K562 (cell line): ENCODE data around the gene FOXS1. TPM values are rescaled to one million over a fixed set of nuclear protein-coding genes. Genes with fewer than 3 reads are reported as not detected.

Experiments
- ATAC-seq: fragments of 200-7000 bp; cut with Tn5 transposase; 3 replicates; pipeline ENCODE4 v1.9.1; 2020; ENCODE audit warnings: moderate library complexity
- BruUV-seq: library from RNA; stranded (reverse); fragments of 400-500 nt; replicated peaks from 2 replicates; lab custom pipeline; 2021; lab: Mats Ljungman, UMichigan
- CTCF ChIA-PET: fragments of 300-600 bp; formaldehyde crosslinking; extraction: SDS; loops from one replicate; lab custom pipeline; 2021; ENCODE audit warnings: low intra/inter-chr PET ratio; lab: Yijun Ruan, JAX
- POLR2A ChIA-PET: fragments of 300-600, 350-650 bp; sonication (Branson Sonifier 250); formaldehyde crosslinking; extraction: SDS; loops from one replicate; lab custom pipeline; 2021; ENCODE audit warnings: antibody characterized with exemption, inconsistent platforms; lab: Yijun Ruan, JAX
- DNase-seq, 4 experiments: peaks; one replicate each; pipeline versions ENCODE4 v3.0.0 to v3.0.0-alpha.2; 2011 to 2018; ENCODE audit warnings: low spot score in 3 of 4, mixed read lengths in 3 of 4; ENCODE audit errors: extremely low read depth in 1 of 4
- FAIRE-seq: peaks from 2 replicates; lab custom pipeline; 2011; peaks lifted over from hg19 to GRCh38; lab: Jason Lieb, UNC
- H2AFZ ChIP-seq: 2 replicates; pipeline ENCODE4 v1.6.0; 2011; ENCODE audit warnings: low read depth, low read length, control low read depth, inconsistent platforms
- H3K27ac ChIP-seq: fragments of 200-600 bp; 3 replicates; pipeline ENCODE4 v1.8.0; 2011; ENCODE audit warnings: low read depth, mild to moderate bottlenecking, control low read depth, inconsistent platforms, low read length, moderate library complexity, mixed read lengths; ENCODE audit errors: extremely low read depth
- H3K27me3 ChIP-seq, 2 experiments: fragments of 300-600 bp in 1 of 2; 2 replicates in 1 of 2; 3 replicates in 1 of 2; pipeline versions ENCODE4 v1.6.0 to v1.8.0; 2011; ENCODE audit warnings: inconsistent platforms in 2 of 2, low read length in 2 of 2, mild to moderate bottlenecking in 1 of 2, mixed read lengths in 1 of 2, moderate library complexity in 1 of 2; ENCODE audit not compliant: control insufficient read depth in 2 of 2, insufficient read depth in 2 of 2
- H3K36me3 ChIP-seq: fragments of 300-600 bp; 3 replicates; pipeline ENCODE4 v1.8.0; 2011; ENCODE audit warnings: mild to moderate bottlenecking, low read length, inconsistent platforms; ENCODE audit not compliant: control insufficient read depth, insufficient read depth
- H3K4me1 ChIP-seq, 2 experiments: fragments of 200-600 bp in 1 of 2; replicated peaks in 1 of 2; 2 replicates in 1 of 2; 3 replicates in 1 of 2; pipeline versions ENCODE4 v1.5.1 to v1.8.0; 2011; ENCODE audit warnings: inconsistent platforms in 2 of 2, low read length in 2 of 2, mild to moderate bottlenecking in 1 of 2, mixed read lengths in 1 of 2, moderate library complexity in 1 of 2; ENCODE audit not compliant: control insufficient read depth in 2 of 2, insufficient read depth in 2 of 2
- H3K4me2 ChIP-seq: 2 replicates; pipeline ENCODE4 v1.6.1; 2011; ENCODE audit warnings: low read length, control low read depth, inconsistent platforms, mixed read lengths; ENCODE audit not compliant: insufficient read depth
- H3K4me3 ChIP-seq: fragments of 200-600 bp; sonication (generic), shearing (Covaris generic); 2 replicates; pipeline ENCODE4 v1.5.1; 2016; ENCODE audit warnings: control low read depth, inconsistent platforms
- H3K79me2 ChIP-seq: fragments of 200-600 bp; 3 replicates; pipeline ENCODE4 v1.8.0; 2011; ENCODE audit warnings: low read length, inconsistent platforms; ENCODE audit not compliant: control insufficient read depth, insufficient read depth
- H3K9ac ChIP-seq, 2 experiments: 2 replicates each; pipeline versions ENCODE4 v1.6.0 to v1.6.1; 2011; ENCODE audit warnings: low read depth in 2 of 2, low read length in 2 of 2, control low read depth in 1 of 2, inconsistent platforms in 1 of 2, mild to moderate bottlenecking in 1 of 2, mixed read lengths in 1 of 2; ENCODE audit not compliant: insufficient read depth in 1 of 2
- H3K9me1 ChIP-seq: one replicate; pipeline ENCODE4 v1.6.0; 2011; ENCODE audit warnings: inconsistent platforms, mild to moderate bottlenecking, low read length, moderate library complexity; ENCODE audit not compliant: control insufficient read depth, insufficient read depth
- H3K9me3 ChIP-seq: replicated peaks from 2 replicates; pipeline ENCODE4 v1.5.1; 2011; ENCODE audit warnings: low read depth, low read length, inconsistent platforms; ENCODE audit not compliant: control insufficient read depth, insufficient read depth
- H4K20me1 ChIP-seq: replicated peaks from 2 replicates; pipeline ENCODE4 v1.6.1; 2011; ENCODE audit warnings: low read length, inconsistent platforms, mixed read lengths; ENCODE audit not compliant: control insufficient read depth, insufficient read depth
- CHD4 ChIP-seq: fragments of 200-600 bp; sonication (generic); IDR thresholded peaks from 3 replicates; pipeline ENCODE4 v1.6.1; 2012; ENCODE audit warnings: low read depth, mild to moderate bottlenecking, mixed read lengths, low read length, inconsistent platforms; ENCODE audit not compliant: insufficient read depth, insufficient replicate concordance, poor library complexity, severe bottlenecking
- GATAD2A ChIP-seq: fragments of 450-650 bp; IDR thresholded peaks from 2 replicates; pipeline ENCODE4 v1.6.1; 2017
- MCM2 ChIP-seq: fragments of 450-650 bp; IDR thresholded peaks from 2 replicates; pipeline ENCODE4 v1.6.1; 2017; ENCODE audit warnings: low read depth, mild to moderate bottlenecking
- POLR2A ChIP-seq: fragments of 450-650 bp; conservative IDR thresholded peaks from 2 replicates; pipeline ENCODE4 v1.6.1; 2016
- PURB ChIP-seq: sonication (generic); formaldehyde crosslinking; IDR thresholded peaks from 2 replicates; pipeline ENCODE4 v1.9.0; 2021; ENCODE audit warnings: low read depth, mild to moderate bottlenecking, missing genetic modification reagents
- XRCC5 ChIP-seq: fragments of 200-400 bp; formaldehyde crosslinking; IDR thresholded peaks from 2 replicates; pipeline ENCODE4 v1.6.1; 2017; ENCODE audit warnings: low read depth, mild to moderate bottlenecking, low read length
- ZC3H8 ChIP-seq: fragments of 450-650 bp; IDR thresholded peaks from 2 replicates; pipeline ENCODE4 v1.6.1; 2017
- ZNF707 ChIP-seq: fragments of 250-450 bp; sonication (Bioruptor Pico); conservative IDR thresholded peaks from 2 replicates; pipeline ENCODE4 v1.8.0; 2022; ENCODE audit warnings: inconsistent platforms, mild to moderate bottlenecking, moderate library complexity
- whole genome bisulfite sequencing: fragments of 100-300 bp; shearing (Covaris generic); methylation state at CpG from one replicate; pipeline ENCODE4 v1.1.6; 2016; ENCODE audit warnings: low coverage, mixed read lengths; ENCODE audit not compliant: insufficient coverage; ENCODE audit errors: missing lambda C conversion rate; 5-methylcytosine and 5-hydroxymethylcytosine counted together
- in situ Hi-C: fragments of 300-500 bp; cut with MboI; formaldehyde crosslinking; loops from 4 replicates; pipeline ENCODE4 v1.15.0; 2018; ENCODE audit warnings: inconsistent platforms, mixed read lengths
- intact Hi-C: fragments of 100-400 bp; cut with micrococcal nuclease; formaldehyde crosslinking; loops from 2 replicates; pipeline ENCODE4 v1.14.2; 2022
- polyA plus RNA-seq, 8 experiments: library from polyadenylated mRNA; depleted of rRNA in 4 of 8; stranded (reverse) in 5 of 8; unstranded in 3 of 8; fragments of >200 nt; fragmentation: Nextera tagmentation in 2 of 8; fragmentation: Illumina TruSeq in 1 of 8; extraction: Ambion mirVana in 2 of 8; extraction: Trizol in 1 of 8; gene quantifications; 2 replicates each; pipeline versions ENCODE4 v1.2.1 to v1.2.3, GENCODE V29; 2011 to 2014; ENCODE audit warnings: inconsistent platforms in 1 of 8, missing spikeins in 1 of 8
- total RNA-seq, 7 experiments: library from RNA; depleted of rRNA in 6 of 7; stranded (reverse); fragments of >200 nt in 6 of 7; fragmentation: Illumina TruSeq in 2 of 7; extraction: Trizol in 2 of 7; gene quantifications; 2 replicates each; pipeline versions ENCODE4 v1.2.1 to v1.2.3, GENCODE V29; 2011 to 2021; ENCODE audit warnings: low replicate concordance in 1 of 7
- TF ChIP-seq, protein P1 (sequence below), 2 experiments: IDR thresholded peaks in 1 of 2; conservative IDR thresholded peaks in 1 of 2; 2 replicates each; pipeline ENCODE4 v1.6.1; 2016; ENCODE audit warnings: low read depth in 2 of 2, mild to moderate bottlenecking in 1 of 2, missing compliant biosample characterization in 1 of 2, missing genetic modification characterization in 1 of 2, moderate library complexity in 1 of 2
- TF ChIP-seq, protein P2 (sequence below): IDR thresholded peaks from 2 replicates; pipeline ENCODE4 v1.6.1; 2011; ENCODE audit warnings: borderline replicate concordance, low read depth, mild to moderate bottlenecking, moderate library complexity, low read length; ENCODE audit not compliant: insufficient read depth, poor library complexity, severe bottlenecking
- TF ChIP-seq, protein P3 (sequence below): sonication (generic); formaldehyde crosslinking; IDR thresholded peaks from 2 replicates; pipeline ENCODE4 v1.8.0; 2022; ENCODE audit warnings: mild to moderate bottlenecking, missing genetic modification reagents
- TF ChIP-seq, protein P4 (sequence below), 2 experiments: fragments of 450-650 bp; IDR thresholded peaks; 2 replicates each; pipeline ENCODE4 v1.6.1; 2016

Gene FOXS1
- total and polyA plus RNA-seq, 9 of the 15 experiments (the other 6 are each of a cell fraction or from before 2014, with no cell fraction given) = not detected

DNA sequence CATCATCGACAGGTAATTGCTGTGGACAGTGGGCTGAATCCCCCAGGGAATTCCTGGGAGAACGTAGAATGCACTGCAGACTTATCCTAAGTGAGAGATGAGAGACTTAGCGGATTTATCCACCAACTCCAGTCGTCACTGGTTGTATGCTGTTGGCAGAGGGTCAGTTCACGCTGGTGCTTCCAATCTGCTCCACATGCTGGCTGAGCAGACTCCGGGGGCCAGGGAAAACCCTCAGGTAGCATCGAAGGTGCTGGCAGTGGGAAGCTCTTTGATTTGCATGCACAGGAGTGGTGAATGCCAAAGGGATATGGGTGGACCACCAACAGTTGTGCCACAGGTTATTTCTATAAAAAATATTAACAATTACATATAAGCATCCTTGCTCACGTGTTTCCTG is 45.2 kb upstream of the FOXS1 start:
- H2AFZ ChIP-seq = no peak overlapping the region
- intact Hi-C loops = no loop called here
- no peak for TF ChIP-seq GATAD2A
- TF ChIP-seq, protein P1, sequence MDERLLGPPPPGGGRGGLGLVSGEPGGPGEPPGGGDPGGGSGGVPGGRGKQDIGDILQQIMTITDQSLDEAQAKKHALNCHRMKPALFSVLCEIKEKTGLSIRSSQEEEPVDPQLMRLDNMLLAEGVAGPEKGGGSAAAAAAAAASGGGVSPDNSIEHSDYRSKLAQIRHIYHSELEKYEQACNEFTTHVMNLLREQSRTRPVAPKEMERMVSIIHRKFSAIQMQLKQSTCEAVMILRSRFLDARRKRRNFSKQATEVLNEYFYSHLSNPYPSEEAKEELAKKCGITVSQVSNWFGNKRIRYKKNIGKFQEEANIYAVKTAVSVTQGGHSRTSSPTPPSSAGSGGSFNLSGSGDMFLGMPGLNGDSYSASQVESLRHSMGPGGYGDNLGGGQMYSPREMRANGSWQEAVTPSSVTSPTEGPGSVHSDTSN (CRISPR knock-in tag; IDR thresholded peaks at IDR 0.05; ENCODE audit: low read depth) = no peak
- TF ChIP-seq, protein P1 (tag; conservative IDR thresholded peaks at IDR 0.05; ENCODE audit: low read depth) = no peak
- TF ChIP-seq POLR2A = no peak
- TF ChIP-seq, protein P2, sequence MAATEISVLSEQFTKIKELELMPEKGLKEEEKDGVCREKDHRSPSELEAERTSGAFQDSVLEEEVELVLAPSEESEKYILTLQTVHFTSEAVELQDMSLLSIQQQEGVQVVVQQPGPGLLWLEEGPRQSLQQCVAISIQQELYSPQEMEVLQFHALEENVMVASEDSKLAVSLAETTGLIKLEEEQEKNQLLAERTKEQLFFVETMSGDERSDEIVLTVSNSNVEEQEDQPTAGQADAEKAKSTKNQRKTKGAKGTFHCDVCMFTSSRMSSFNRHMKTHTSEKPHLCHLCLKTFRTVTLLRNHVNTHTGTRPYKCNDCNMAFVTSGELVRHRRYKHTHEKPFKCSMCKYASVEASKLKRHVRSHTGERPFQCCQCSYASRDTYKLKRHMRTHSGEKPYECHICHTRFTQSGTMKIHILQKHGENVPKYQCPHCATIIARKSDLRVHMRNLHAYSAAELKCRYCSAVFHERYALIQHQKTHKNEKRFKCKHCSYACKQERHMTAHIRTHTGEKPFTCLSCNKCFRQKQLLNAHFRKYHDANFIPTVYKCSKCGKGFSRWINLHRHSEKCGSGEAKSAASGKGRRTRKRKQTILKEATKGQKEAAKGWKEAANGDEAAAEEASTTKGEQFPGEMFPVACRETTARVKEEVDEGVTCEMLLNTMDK = no peak
- TF ChIP-seq PURB (CRISPR knock-in tag) = no peak
- no peak for TF ChIP-seq CHD4
- TF ChIP-seq ZNF707 = no peak
- TF ChIP-seq MCM2 = no peak
- no peak for TF ChIP-seq ZC3H8
- TF ChIP-seq, protein P3, sequence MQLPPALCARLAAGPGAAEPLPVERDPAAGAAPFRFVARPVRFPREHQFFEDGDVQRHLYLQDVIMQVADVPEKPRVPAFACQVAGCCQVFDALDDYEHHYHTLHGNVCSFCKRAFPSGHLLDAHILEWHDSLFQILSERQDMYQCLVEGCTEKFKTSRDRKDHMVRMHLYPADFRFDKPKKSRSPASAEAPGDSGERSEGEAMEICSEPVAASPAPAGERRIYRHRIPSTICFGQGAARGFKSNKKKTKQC = no peak
- no peak for TF ChIP-seq XRCC5
- TF ChIP-seq, protein P4, sequence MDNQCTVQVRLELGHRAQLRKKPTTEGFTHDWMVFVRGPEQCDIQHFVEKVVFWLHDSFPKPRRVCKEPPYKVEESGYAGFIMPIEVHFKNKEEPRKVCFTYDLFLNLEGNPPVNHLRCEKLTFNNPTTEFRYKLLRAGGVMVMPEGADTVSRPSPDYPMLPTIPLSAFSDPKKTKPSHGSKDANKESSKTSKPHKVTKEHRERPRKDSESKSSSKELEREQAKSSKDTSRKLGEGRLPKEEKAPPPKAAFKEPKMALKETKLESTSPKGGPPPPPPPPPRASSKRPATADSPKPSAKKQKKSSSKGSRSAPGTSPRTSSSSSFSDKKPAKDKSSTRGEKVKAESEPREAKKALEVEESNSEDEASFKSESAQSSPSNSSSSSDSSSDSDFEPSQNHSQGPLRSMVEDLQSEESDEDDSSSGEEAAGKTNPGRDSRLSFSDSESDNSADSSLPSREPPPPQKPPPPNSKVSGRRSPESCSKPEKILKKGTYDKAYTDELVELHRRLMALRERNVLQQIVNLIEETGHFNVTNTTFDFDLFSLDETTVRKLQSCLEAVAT (IDR thresholded peaks at IDR 0.05) = no peak

More for the DNA sequence above, 45.2 kb upstream of the FOXS1 start:
- in situ Hi-C loops = no loop called here
- WGBS = 2% methylated on average over 8 of the region's 8 CpGs
- H3K4me1 ChIP-seq = no peaks in the 10 kb centered on the region
- H3K9me1 ChIP-seq = no peaks in the 10 kb centered on the region
- no TSS peak for BruUV-seq
- H3K27me3 ChIP-seq = peaks cover 9 to 18% of the 10 kb centered on the region in 2 experiments; a peak in 4 of 5 replicates
- no peak overlapping the region for H3K9ac ChIP-seq
- H3K79me2 ChIP-seq = no peaks in the 10 kb centered on the region
- H4K20me1 ChIP-seq = no peaks in the 10 kb centered on the region
- H3K4me2 ChIP-seq = no peak overlapping the region
- ATAC-seq (no peak), FAIRE-seq (no peak), DNase-seq (no peak)
- no peak overlapping the region for H3K4me3 ChIP-seq
- H3K27ac ChIP-seq = no peak overlapping the region
- H3K36me3 ChIP-seq = no peaks in the 10 kb centered on the region
- CTCF ChIA-PET = no interaction called here
- no peaks in the 10 kb centered on the region; the same call in 1 of the 2 replicates for H3K9me3 ChIP-seq
- POLR2A ChIA-PET = interaction anchor here (0.6 kb wide), 1 partner anchor 206 kb away, joined by 3 read pairs; no protein-coding TSS in a partner anchor
